ENCODE data around the gene C17orf75.

The C17orf75 gene

DNA sequence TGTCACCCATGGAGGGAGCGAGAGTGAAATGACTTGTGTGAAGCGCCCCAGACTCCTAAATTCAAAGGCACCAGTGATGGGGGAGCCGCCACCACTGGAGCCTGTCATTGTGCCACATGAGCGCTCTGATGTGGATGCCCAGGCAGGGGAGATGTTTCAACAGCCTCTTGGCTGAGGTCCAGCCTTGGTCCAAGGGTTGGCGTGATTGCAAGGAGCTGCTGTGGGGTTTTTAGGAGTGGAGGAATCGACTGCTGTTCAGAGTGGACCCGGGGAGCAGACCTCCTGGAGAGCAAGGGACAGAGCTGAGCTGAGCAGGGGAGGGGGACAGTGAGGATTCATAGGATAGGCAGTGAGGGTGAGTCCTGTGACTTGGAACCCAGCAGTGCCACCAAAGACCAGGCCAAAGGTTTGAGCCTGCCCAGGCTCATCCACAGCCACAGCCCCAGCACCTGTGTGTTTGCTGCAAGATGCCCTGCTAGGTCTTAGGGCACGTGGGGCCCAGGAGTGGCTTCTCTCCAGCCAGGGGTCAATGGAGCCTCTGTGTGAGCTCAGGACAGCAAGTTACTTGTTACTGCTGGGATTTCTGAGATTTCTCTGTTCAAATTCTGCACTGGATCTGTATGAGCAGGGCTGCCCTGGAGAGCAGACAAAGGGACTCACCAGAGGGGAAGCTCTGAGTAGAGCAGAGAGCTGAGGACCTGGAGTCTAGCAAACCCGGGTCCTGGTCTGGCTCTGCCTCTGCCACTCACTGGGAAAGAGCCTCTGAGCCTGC, 56.0 kb downstream of the C17orf75 start:
- no peak for DNase-seq (ENCODE audit: insufficient read length, low spot score)
- no peak for FAIRE-seq
- TF ChIP-seq POU2F2 (IDR thresholded peaks at IDR 0.05; ENCODE audit: low read depth, low read length) (no peak), PAX5 (IDR thresholded peaks at IDR 0.05; ENCODE audit: insufficient read depth, low read length, severe bottlenecking) (no peak), SPI1 (IDR thresholded peaks at IDR 0.05; ENCODE audit: low read depth, low read length) (no peak), TAF1 (IDR thresholded peaks at IDR 0.05; ENCODE audit: low read depth, low read length) (no peak), POLR2A (IDR thresholded peaks at IDR 0.05; ENCODE audit: low read depth, low read length) (no peak), POLR2AphosphoS5 (IDR thresholded peaks at IDR 0.05; ENCODE audit: low read depth, low read length) (no peak)

DNA sequence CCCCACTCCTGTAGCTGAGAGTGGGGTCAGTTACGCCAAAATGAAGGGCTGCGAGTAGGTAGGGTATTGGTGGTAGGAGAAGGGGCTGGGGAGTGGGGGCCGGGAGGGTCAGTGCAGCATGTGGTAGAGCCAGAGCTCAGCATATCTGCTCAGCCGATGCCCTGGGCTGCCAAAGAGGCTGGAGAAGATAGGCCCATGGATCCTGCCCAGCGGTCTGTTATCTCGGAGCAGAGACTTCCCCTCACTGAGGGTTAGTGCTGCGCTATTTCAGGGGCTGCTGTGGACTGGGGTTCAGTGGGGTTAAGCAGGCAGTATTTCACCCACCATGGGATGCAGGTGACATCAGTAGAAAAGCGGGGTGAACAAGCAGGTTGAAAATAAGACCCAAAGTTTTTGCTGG, 56.7 kb downstream of the C17orf75 start:
- no peak for DNase-seq (ENCODE audit: insufficient read length, low spot score)
- no peak for FAIRE-seq
- TF ChIP-seq POU2F2 (IDR thresholded peaks at IDR 0.05; ENCODE audit: low read depth, low read length) (no peak), TAF1 (IDR thresholded peaks at IDR 0.05; ENCODE audit: low read depth, low read length) (no peak), PAX5 (IDR thresholded peaks at IDR 0.05; ENCODE audit: insufficient read depth, low read length, severe bottlenecking) (no peak), POLR2AphosphoS5 (IDR thresholded peaks at IDR 0.05; ENCODE audit: low read depth, low read length) (no peak)

DNA sequence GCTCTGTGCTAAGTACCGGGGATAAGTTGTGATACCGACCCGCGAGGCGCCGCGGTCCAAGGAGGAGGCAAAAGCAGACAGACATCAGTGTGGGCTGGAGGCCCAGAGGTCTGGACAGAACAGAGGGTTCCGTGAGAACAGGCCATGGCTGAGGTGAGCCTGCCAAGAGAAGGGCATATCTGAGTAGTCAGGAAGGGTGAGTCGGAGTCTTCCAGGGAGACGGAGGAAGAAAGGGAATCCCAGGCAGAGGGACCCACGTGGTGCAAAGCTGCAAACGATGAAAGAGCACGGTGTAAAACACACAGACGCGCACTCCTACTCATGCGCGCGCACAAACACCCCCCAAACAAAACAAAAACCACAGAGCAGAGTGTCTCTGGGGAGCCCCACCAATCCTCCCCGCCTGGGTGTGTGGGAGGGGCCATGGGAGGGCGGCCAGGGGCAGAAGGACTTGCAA, 58.2 kb downstream of the C17orf75 start:
- FAIRE-seq (no peak), DNase-seq (ENCODE audit: insufficient read length, low spot score) (no peak)
- no peak for TF ChIP-seq TAF1 (IDR thresholded peaks at IDR 0.05; ENCODE audit: low read depth, low read length)
- no peak for TF ChIP-seq PAX5 (IDR thresholded peaks at IDR 0.05; ENCODE audit: insufficient read depth, low read length, severe bottlenecking)
- TF ChIP-seq POU2F2 (IDR thresholded peaks at IDR 0.05; ENCODE audit: low read depth, low read length), result no peak
- TF ChIP-seq POLR2AphosphoS5 (IDR thresholded peaks at IDR 0.05; ENCODE audit: low read depth, low read length), result no peak
- TF ChIP-seq SPI1 (IDR thresholded peaks at IDR 0.05; ENCODE audit: low read depth, low read length), result no peak
- no peak for TF ChIP-seq POLR2A (IDR thresholded peaks at IDR 0.05; ENCODE audit: low read depth, low read length)

DNA sequence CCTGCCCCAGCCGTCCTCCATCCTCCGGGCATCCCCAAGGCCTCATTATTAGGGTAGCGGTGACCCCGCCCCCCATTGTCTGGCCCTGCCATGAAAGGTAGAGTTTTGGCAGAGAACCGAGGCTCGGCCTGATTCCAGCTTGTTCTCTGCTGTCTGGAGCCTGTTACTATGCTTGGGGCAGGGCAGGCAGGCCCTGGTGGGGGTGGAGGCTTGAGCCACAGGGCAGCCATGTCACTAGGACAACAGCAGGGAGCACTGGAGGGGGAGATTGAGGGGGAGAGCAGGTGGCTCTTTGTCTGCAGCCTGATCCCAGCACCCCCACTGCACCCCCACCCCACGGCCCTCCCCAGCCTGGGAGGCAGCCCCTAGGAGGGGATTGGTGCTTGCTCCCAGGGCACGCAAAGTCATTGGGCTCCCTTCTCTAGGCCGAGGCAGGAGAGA, 60.9 kb downstream of the C17orf75 start:
- TF ChIP-seq POLR2AphosphoS5 (IDR thresholded peaks at IDR 0.05; ENCODE audit: low read depth, low read length) (no peak), TAF1 (IDR thresholded peaks at IDR 0.05; ENCODE audit: low read depth, low read length) (no peak), SPI1 (IDR thresholded peaks at IDR 0.05; ENCODE audit: low read depth, low read length) (no peak), PAX5 (IDR thresholded peaks at IDR 0.05; ENCODE audit: insufficient read depth, low read length, severe bottlenecking) (no peak), POLR2A (IDR thresholded peaks at IDR 0.05; ENCODE audit: low read depth, low read length) (no peak), POU2F2 (IDR thresholded peaks at IDR 0.05; ENCODE audit: low read depth, low read length) (no peak)
- FAIRE-seq (no peak), DNase-seq (ENCODE audit: insufficient read length, low spot score) (no peak)

DNA sequence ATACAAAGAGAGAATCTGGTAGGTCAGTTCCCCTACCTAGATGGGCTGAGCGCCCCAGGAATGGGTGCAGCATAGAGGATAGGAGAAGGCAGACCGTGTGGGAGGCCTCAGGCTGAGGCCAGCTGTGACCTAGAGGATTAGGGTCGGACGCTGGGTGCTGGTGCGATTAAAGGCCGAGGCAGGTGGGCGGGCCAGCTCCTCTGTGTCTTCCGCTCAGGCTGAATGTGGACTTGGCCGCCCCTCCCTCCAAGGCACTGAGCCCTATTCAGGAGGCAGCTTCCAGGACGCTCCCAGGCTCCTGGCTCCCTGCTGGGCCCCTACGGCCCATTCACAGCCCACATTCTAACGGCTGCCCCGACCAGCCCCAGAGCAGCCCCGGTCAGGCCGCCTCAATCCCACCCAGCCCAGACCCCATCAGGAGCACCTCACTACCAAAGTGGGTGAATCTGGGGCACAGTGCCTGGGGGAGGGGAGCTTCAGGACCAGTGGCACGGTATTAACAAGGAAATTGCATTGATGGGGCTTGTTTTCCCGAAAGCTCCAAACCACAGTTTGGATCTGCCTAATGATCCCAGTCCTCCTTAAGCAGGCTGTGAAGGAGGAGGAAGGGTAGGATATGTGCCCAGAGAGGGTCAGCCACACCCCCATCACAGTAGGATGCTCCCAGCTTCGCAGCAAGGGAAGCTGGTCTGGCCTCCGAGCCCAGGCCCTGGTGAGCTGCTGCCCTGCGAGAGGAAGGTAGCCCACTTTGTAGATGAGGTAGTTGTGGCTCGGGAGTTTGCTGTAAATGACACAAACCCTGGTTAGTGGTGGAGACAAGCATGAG, 61.9 kb downstream of the C17orf75 start:
- FAIRE-seq (no peak), DNase-seq (ENCODE audit: insufficient read length, low spot score) (no peak)
- TF ChIP-seq POU2F2 (IDR thresholded peaks at IDR 0.05; ENCODE audit: low read depth, low read length), result no peak

DNA sequence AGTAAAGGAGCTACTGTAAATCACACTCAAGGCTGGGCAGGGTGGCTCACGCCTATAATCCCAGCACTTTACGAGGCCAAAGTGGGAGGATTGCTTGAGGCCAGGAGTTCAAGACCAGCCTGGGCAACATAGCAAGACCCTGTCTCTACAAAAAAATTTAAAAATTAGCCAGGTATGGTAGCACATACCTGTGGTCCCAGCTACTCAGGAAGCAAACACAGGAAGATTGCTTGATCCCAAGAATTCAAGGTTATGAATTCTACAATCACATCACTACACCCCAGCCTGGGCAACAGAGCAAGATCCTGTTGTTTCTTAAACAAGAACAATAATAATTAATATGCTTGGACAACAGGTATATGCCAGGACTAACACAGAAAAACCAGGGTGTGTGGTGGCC, 63.2 kb downstream of the C17orf75 start:
- TF ChIP-seq SPI1 (IDR thresholded peaks at IDR 0.05; ENCODE audit: low read depth, low read length) (no peak), POLR2A (IDR thresholded peaks at IDR 0.05; ENCODE audit: low read depth, low read length) (no peak), TAF1 (IDR thresholded peaks at IDR 0.05; ENCODE audit: low read depth, low read length) (no peak), POU2F2 (IDR thresholded peaks at IDR 0.05; ENCODE audit: low read depth, low read length) (no peak), PAX5 (IDR thresholded peaks at IDR 0.05; ENCODE audit: insufficient read depth, low read length, severe bottlenecking) (no peak), POLR2AphosphoS5 (IDR thresholded peaks at IDR 0.05; ENCODE audit: low read depth, low read length) (no peak)
- FAIRE-seq, result no peak
- DNase-seq (ENCODE audit: insufficient read length, low spot score), result no peak

Data from GM12891 (cell line).